Gastroesophageal sphincter (tissue), 4 donors: ENCODE data around the gene NRP1. TPM values are rescaled to one million over a fixed set of nuclear protein-coding genes. Genes with fewer than 3 reads are reported as not detected.
A peak's percentile ranks its signal among the peaks of the same experiment; 100 is the strongest.

ENCODE experiments used
- ATAC-seq: fragments of 150-250 bp; one replicate; pipeline ENCODE4 v1.9.1; 2016; ENCODE audit warnings: mild to moderate bottlenecking, moderate library complexity
- H3K27ac ChIP-seq, 4 donors: fragments of 200-600 bp; sonication (generic) in 3 of 4; 1 replicate in 3 of 4; 2 replicates in 1 of 4; pipeline ENCODE4 v1.5.1; 2016 to 2019
- H3K27me3 ChIP-seq: fragments of 200-600 bp; sonication (generic); one replicate; pipeline ENCODE4 v1.5.1; 2019
- H3K36me3 ChIP-seq, 2 donors: fragments of 200-600 bp; sonication (generic); one replicate each; pipeline ENCODE4 v1.5.1; 2019; ENCODE audit warnings: control low read depth in 1 of 2
- H3K4me1 ChIP-seq, 3 donors: fragments of 200-600 bp; sonication (generic); 1 replicate in 2 of 3; 2 replicates in 1 of 3; pipeline ENCODE4 v1.5.1; 2016 to 2019; ENCODE audit warnings: control low read depth in 2 of 3
- H3K4me3 ChIP-seq, 2 donors: fragments of 200-600 bp; sonication (generic); one replicate each; pipeline ENCODE4 v1.5.1; 2019; ENCODE audit warnings: mild to moderate bottlenecking in 1 of 2, moderate library complexity in 1 of 2
- H3K9me3 ChIP-seq, 3 donors: fragments of 200-600 bp; sonication (generic); one replicate each; pipeline ENCODE4 v1.5.1; 2017 to 2019; ENCODE audit warnings: control low read depth in 2 of 3
- CTCF ChIP-seq, 4 experiments: fragments of 200-600 bp in 2 of 4; fragments of 450-650 bp in 2 of 4; sonication (generic) in 1 of 4; IDR thresholded peaks; one replicate each; pipeline ENCODE4 v1.5.1; 2017 to 2019; ENCODE audit warnings: antibody characterized with exemption in 4 of 4, mild to moderate bottlenecking in 2 of 4, moderate library complexity in 2 of 4
- EP300 ChIP-seq: sonication (generic); formaldehyde crosslinking; IDR thresholded peaks from one replicate; pipeline ENCODE4 v1.6.1; 2017; ENCODE audit warnings: antibody characterized with exemption, mild to moderate bottlenecking
- POLR2A ChIP-seq, 2 donors: fragments of 450-650 bp; IDR thresholded peaks; one replicate each; pipeline ENCODE4 v1.6.1; 2017; ENCODE audit warnings: antibody characterized with exemption in 2 of 2, mild to moderate bottlenecking in 2 of 2, moderate library complexity in 1 of 2
- POLR2AphosphoS5 ChIP-seq: sonication (generic); formaldehyde crosslinking; IDR thresholded peaks from one replicate; pipeline ENCODE4 v1.6.1; 2017; ENCODE audit warnings: antibody characterized with exemption
- WGBS, 2 donors: methylation state at CpG; one replicate each; pipeline ENCODE4 v1.1.5; 2018; ENCODE audit warnings: low coverage in 1 of 2; 5-methylcytosine and 5-hydroxymethylcytosine counted together
- total RNA-seq, 4 donors: library from RNA; depleted of rRNA; stranded (reverse); fragments of >200 nt; gene quantifications; one replicate each; pipeline ENCODE4 v1.1.0, GENCODE V29; 2016

NRP1 gene
- total RNA-seq, 4 donors from 2014 or later = 43.4 to 95.4 (median 52.7) TPM

- ATAC-seq = peak; percentile 46
- no peaks in the 10 kb centered on the region for H3K27me3 ChIP-seq
- peaks cover 12 to 60% (median 12%) of the 10 kb centered on the region in 3 donors for H3K4me1 ChIP-seq
- 34 to 39% methylated on average over 3 to 5 of the region's 5 CpGs for WGBS, 2 donors
- no peaks in the 10 kb centered on the region for H3K36me3 ChIP-seq
- no peak overlapping the region for H3K4me3 ChIP-seq
- H3K27ac ChIP-seq = peak overlapping the region in 3 of 4 donors; percentile 54 to 60 (median 55)
- no peak for TF ChIP-seq POLR2AphosphoS5
- TF ChIP-seq CTCF (IDR thresholded peaks at IDR 0.05) = no peak
- TF ChIP-seq POLR2A (IDR thresholded peaks at IDR 0.05) = no peak
- no peaks in the 10 kb centered on the region for H3K9me3 ChIP-seq
These were observed 54.5 kb downstream of the NRP1 start for GRCh38 chr10:33279811-33280602.

GRCh38 chr10:33279276-33279675, 55.2 kb downstream of the NRP1 start:
- 31% methylated on average over 2 of the region's 5 CpGs; no CpG with 5 or more reads in 1 of the 2 donors for WGBS, 2 donors
- Histone ChIP-seq H3K27ac (peak overlapping the region in 3 of 4 donors; percentile 54 to 60 (median 55)), H3K9me3 (no peaks in the 10 kb centered on the region), H3K36me3 (no peaks in the 10 kb centered on the region), H3K4me1 (peaks cover 9 to 61% (median 12%) of the 10 kb centered on the region in 3 donors), H3K4me3 (no peak overlapping the region), H3K27me3 (no peaks in the 10 kb centered on the region)
- no peak for TF ChIP-seq POLR2A (IDR thresholded peaks at IDR 0.05)
- TF ChIP-seq POLR2AphosphoS5 = no peak
- TF ChIP-seq CTCF (IDR thresholded peaks at IDR 0.05) = no peak
- TF ChIP-seq EP300 = no peak
- ATAC-seq = no peak

GRCh38 chr10:33278198-33278597, 56.3 kb downstream of the NRP1 start:
- no peak for ATAC-seq
- WGBS, 2 donors = 36 to 100% methylated on average over 1 to 3 of the region's 3 CpGs
- Histone ChIP-seq H3K4me3 (no peak overlapping the region), H3K9me3 (no peaks in the 10 kb centered on the region), H3K27me3 (no peaks in the 10 kb centered on the region), H3K27ac (peak overlapping the region in 2 of 4 donors; percentile 60 to 72), H3K4me1 (peaks cover 15 to 65% (median 18%) of the 10 kb centered on the region in 3 donors), H3K36me3 (no peaks in the 10 kb centered on the region)
- TF ChIP-seq EP300 (no peak), POLR2A (IDR thresholded peaks at IDR 0.05) (no peak), CTCF (IDR thresholded peaks at IDR 0.05) (no peak), POLR2AphosphoS5 (peak; percentile 17)

GRCh38 chr10:33277135-33277536, 57.3 kb downstream of the NRP1 start:
- H3K36me3 ChIP-seq = no peaks in the 10 kb centered on the region
- no peak for ATAC-seq
- H3K4me3 ChIP-seq = no peak overlapping the region
- H3K4me1 ChIP-seq = peaks cover 23 to 75% (median 24%) of the 10 kb centered on the region in 3 donors
- peak overlapping the region in 3 of 4 donors; percentile 58 to 72 (median 60) for H3K27ac ChIP-seq
- no peaks in the 10 kb centered on the region for H3K27me3 ChIP-seq
- H3K9me3 ChIP-seq = no peaks in the 10 kb centered on the region
- 0 to 14% methylated on average over 2 of the region's 6 CpGs for WGBS, 2 donors
- TF ChIP-seq CTCF (IDR thresholded peaks at IDR 0.05) = no peak
- no peak for TF ChIP-seq POLR2A (IDR thresholded peaks at IDR 0.05)
- no peak for TF ChIP-seq POLR2AphosphoS5
- no peak for TF ChIP-seq EP300
